HL-60/S4 (cell line): ENCODE measurements around the gene COPS7B.

Source experiments
- in situ Hi-C: fragments of 300-500 bp; cut with MboI; formaldehyde crosslinking; loops from 2 replicates; pipeline ENCODE4 v1.14.3; 2022; ENCODE audit warnings: low sequenced_read_pairs

The COPS7B gene

DNA sequence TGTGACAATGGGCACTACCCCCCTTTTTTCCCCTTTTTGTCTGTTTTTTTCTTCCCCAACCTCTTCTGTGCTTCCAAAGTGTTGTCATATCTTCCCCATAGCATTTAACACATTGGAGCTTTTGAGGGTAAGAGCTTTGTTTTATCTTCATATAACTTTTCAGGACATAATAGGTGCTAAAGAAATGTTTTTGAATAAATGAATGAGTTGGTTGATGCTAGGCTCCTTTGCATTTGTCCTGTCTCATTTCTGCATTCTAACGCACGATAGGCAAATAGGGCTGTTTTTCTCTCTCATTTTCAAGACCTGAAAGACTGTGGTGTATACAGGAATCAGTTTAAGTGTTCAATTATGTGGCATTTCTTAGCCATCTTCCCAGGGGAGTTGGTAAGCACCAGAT lies 832 bp upstream of the COPS7B start:
- in situ Hi-C loops = loop anchor here (10.0 kb wide), 1 partner anchor 171 kb away; no protein-coding TSS in a partner anchor

DNA sequence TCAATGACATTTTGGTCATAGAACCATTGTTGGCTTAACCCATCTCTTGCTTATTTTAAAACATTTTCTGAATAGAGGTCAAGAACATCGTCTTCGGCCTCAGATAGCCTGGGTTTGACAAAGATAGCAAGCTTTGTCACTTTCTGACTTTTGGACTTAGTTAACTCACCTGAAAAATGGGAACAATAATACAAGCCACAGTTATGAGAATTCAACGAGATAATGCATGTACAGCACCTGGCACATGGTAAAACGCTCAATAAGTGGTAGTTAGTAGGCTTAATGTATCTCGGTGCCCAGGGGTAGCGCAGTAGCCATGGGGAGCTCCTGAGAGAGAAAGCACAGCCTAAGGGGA lies 446 bp upstream of the COPS7B start:
- in situ Hi-C loops = loop anchor here (10.0 kb wide), 1 partner anchor 171 kb away; no protein-coding TSS in a partner anchor

DNA sequence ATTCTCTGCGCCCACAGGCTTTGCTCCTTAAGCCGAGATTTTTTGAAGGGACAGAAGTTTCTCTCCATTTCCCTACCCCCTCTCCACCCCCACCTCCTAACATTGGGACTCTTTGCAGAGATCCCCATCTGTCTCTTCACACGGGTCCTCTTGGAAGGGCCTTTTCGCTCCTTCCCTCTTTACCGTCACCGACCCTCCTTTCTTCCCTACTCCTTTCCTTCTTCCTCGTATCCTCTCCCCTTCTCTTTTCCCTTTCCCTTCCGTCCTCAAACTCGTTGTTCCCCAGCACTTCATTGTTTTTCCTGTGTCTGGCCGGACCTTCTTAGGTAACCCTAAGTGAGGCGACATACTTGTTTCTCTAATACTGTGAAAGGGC lies 660 bp downstream of the COPS7B start:
- in situ Hi-C loops = loop anchor here (10.0 kb wide), 1 partner anchor 172 kb away; no protein-coding TSS in a partner anchor

DNA sequence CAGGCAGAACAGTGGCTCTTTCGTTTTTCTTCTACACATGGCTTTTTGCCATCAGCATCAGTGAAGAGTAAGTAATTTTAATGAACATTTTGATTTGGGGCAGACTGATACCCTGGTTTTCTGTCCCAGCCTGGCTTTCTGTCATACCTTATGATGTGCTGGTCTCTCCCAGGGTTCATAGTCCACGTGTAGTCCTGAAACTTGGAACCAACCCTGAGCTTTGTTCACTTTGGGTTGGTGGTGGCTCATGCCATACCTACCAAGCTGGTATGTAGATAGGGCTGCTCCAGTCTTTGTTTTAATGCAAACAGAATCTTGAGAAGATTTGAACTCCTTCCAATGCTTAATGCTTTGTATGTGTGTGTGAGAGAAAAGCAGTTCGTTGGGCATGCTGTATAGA lies 4.9 kb downstream of the COPS7B start:
- in situ Hi-C loops = no loop called here

DNA sequence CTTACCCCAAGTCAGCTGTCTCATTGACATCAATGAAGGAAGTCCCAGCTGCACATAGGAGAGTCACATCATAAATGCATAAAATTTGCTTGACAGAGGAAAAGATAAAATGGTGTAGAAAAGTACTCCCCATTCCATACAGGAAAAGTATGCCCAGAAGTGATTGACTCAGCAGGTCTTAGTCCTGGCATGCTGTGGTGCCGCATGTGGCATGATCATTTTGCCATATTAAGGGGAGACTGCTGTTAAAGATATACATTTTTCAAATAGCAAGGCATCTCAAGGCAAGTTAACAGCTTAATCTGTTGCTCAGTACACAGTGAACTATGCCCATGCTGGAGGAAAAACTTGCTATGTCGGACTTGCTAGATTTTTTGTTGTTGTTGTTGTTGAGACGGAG lies 8.1 kb downstream of the COPS7B start:
- in situ Hi-C loops = no loop called here

DNA sequence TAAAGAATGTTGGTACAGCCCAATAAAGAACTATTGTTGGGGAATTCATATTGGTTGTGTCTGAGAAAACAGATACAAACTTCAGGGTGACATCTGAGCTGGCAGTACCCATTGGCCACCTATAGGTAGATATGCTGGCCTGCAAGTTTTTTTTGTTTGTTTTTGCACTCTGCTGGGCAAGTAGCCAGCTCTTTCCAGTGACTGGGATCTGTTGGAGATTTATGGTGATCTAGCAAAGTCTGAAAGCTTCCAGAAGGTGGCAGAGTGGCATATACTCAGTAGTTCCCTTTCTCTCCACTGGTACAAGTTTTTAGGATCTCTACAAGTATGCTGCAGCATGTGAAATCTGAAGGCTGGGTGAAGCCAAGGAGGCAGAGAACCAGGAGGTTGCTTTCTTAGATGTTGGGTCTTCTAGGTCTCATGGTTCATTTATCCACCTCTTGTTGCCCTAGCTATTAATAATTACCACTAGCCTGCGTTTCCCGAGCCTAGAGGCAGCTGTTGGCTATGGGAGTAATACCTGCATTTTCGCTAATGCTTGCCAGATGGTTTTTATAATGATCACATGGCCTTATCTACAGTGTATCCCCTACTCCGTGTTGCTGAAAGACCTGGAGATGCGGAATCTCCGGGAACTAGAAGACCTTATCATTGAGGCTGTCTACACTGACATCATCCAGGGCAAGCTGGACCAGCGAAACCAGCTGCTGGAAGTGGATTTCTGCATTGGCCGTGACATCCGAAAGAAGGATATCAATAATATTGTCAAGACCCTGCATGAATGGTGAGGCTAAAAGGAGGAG lies 9.5 kb downstream of the COPS7B start:
- in situ Hi-C loops = no loop called here

DNA sequence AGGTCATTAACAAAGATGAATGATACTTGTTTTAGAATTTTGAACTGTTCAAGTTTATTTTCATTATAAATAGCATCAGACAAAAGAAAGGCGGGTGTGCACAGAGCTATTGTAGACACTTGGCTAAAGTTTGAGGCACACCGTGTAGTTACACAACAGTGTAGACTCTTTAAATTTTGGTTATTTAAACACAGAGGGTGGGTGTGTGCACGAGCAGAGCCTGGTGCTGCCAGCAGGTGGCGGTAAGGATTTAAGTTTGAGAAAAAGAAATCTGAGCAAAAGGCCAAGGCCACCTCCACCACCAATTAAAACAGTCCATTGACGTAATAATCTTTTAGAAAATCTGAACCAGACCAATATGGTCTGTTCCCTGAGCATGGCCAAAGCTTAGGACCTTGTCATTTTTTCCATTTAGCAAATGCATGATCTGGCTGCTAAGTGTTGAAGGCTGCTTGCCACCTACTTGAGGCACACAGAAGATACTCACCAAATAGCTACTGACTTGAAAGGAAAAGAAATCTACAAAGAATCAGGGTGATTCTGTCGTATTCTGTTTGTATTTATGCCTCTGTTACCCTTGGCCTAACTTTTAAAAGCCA lies 14.3 kb downstream of the COPS7B start:
- in situ Hi-C loops = no loop called here

DNA sequence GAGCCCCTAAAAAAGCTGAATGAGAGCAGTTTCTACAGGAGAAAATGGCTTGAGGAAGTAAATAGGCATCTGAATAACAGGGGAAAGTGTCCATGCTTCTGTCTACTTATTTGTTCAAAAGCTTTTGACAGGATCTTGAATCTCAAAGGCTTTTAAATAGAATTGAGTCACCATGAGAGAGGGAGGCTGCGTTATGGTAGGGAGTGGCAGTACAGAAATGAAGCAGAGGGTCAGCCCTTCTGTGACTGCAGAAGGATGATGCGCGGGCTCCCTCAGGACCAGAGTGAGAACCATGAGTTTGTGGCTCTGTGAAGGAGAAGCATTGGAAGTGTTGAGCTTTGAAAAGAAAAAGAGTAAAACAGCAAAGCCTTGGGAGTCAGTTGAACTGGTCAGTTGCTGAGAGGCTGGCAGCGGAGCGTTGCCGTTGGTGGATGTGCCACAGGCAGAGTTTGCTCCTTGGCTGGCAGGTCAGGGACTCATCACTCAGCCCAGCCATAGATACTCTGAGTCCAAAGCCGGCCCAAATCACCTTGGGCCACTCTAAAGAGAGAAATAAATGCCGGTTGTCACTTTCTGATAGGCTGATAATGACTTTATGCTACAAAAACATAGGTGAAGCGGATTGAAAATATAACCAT lies 17.4 kb downstream of the COPS7B start:
- in situ Hi-C loops = no loop called here

DNA sequence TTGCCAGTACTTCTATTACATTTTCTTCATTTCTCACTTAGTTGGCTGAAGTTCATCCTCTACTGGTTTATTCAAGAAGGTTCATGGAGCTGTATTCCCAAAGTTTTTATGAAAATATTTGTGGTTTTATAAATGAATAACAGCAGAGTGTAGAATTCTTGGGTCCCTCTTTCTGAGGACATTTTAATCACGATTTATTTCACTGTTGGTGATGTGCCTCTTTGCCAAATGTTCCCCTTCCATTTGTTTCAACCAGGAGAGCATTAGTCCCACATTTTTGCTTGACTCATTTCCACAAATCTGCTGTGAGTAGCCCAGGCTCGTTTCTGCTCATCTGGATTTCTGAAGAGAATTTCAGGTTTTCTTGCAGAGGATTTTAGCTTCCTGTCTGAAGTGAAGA lies 20.8 kb downstream of the COPS7B start:
- in situ Hi-C loops = no loop called here

DNA sequence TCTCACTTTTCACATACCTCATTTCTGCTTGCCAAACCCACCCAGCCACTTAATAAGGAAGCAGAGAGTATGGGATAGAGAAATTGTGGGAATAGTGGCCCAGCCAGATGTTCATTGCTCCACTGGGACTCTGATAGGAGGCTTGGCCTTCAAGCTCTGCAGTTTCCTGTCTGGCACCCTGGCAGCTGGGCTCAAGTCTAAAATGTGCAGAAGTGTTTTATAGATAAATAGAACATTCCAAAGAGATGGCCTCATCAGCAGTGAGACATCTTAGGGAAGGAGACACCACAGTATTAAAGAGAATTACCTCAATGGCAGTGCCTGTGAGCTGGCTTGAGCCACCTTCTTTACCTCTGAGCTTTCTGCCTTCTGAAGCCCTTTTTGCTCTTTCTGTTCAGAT lies 24.7 kb downstream of the COPS7B start:
- in situ Hi-C loops = no loop called here

DNA sequence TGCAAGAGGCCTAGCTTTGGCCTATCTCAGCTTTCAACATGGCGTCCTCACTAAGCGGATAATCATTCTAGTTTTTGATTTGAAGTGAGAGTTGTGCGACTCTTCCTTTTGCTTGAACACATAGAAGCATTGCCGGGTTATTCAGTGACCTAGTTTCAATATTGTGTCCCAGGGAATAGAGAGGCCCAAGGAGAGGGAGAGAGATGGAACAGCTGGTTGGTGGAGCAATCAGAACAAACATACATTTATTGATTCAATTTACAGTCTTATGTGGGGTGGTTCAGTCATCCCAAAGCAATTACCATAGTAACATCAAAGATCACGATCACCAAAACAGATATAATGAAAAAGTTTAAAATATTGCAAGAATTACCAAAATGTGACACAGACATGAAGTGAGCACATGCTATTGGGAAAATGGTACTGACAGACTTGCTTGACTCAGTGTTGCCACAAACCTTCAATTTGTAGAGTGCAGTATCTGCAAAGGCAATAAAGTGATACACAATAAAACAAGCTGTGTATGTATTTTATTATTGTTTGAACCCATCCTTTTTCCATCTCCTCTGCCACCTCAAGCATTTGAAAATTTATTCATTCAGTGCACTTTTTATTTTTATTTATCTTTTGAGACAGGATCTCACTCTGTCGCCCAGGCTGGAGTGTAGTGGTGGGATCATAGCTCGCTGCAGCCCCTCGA lies 30.2 kb downstream of the COPS7B start:
- in situ Hi-C loops = no loop called here

DNA sequence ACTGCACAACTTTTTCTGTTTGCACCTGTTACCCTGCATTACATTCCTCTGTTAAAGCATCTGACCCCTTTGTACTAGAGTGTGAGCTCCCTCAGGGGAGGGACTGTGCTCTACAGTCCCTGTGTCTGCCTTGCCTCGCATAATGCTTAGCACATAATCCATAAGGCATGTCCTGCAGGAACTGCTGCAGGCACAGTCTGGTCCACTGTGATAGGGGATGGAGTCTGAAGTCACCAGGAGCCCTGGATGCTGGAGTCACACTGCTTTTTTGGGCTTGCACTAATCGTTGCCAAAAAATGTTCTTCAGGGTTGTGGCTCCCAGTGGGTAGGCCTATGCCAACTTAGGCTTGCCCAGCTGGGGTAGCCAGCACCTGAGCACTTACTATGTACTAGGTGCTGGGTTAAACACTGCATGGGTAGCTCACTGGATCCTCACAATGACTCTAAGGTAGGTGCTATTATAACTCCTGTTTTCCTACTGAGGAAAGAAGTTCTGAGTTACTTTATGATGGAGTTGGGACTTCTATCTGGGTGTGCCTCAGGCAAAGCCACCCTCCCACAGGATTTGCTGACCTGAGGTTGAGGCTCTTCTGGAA lies 33.3 kb downstream of the COPS7B start:
- in situ Hi-C loops = no loop called here

DNA sequence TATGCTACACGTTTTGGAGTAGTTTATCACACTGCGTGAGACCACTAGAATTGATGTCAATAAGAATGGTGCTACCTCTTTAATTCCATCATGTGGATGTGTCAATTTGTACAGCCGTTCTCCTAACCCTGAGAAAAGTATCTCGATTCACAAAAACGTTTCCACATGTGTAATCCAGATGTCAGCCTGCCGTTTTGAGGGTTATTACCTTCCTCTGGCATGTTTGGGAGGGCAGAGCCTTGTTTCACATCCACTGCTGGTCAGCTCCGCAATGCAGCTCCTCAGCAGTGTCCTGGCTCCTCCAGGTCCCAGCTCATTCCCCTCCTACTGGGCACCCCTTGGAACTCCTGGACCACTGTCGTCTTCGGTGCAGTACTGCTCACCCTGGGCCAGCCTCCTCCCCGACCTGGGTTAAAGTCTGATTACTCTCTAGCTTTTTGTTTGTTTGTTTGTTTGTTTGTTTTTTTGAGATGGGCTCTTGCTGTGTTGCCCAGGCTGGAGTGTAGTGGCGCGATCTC lies 34.6 kb downstream of the COPS7B start:
- in situ Hi-C loops = no loop called here

DNA sequence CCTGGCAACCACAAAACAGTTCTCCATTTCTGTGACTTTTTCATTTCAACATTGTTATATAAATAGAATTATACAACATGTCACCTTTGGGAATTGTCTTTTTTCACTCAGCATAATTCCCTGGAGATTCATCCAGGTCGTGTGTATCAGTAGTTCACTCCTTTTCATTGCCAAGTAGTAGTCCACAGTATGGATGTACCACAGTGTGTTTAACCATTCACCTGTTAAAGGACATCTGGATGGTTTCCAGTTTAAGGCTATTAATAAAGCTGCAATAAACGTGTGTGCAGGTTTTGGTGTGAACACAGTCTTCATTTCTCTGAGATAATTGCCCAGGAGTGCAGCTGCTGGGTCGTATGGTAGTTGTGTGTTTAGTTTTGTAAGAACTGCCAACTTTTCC lies 35.7 kb downstream of the COPS7B start:
- in situ Hi-C loops = no loop called here

DNA sequence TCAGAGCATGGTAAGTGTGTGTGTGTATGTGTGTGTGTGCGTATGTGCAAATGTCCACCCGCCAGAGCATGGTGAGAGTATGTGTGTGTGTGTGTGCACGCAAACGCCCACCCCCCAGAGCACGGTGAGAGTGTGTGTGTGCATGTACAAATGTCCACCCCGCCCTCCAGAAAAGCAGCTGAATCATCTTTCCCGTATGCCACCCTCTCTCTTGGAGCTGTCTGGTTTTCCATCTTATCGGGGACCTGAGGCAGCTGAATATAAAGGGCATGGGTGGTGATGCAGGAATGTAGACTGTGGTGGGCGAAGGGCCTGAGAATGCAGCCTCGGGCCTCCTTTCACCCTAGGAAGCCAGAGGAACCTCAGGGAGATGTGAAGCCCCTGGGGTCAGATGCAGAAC lies 66.9 kb downstream of the COPS7B start:
- in situ Hi-C loops = no loop called here

DNA sequence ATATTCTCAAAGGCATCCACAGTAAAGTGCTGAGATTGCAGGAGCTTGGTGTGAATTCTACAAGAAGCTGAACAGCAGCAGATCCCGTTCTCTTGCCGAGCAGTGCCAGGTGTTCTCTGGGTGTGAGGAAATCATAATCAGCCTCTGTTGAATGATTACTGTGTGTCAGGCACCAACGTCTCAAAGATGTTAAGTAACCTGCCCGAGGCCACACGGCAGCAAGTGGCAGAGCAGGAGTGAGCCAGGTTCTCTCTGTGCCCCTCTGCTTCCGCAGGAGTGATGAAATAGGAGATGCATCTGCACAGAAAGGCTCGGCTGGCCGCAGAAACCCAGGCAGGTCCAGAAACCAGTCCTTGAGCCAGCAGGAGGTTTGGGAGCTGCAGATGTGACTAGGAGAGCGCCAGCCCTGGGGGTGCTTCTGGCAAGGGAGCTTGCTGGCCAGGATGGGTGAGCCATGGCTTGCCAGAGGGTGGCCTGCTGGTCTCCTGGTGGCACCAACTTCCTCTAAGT lies 68.4 kb downstream of the COPS7B start:
- in situ Hi-C loops = no loop called here

DNA sequence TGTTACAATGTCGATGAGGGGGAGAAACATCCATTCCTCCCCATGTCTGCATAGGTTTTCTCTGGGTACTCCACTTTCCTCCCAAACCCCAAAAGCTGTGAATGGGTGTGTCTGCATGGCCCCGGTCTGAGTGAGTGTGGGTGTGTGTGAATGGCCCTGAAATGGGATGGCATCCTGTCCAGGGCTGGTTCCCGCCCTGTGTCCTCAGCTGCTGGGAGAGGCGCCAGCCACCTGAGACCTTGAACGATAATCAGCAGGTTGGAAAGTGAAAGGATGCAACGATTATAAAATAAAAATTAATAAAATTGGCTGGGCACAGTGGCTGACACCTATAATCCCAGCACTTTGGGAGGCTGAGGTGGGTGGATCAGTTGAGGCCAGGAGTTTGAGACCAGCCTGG lies 70.7 kb downstream of the COPS7B start:
- in situ Hi-C loops = no loop called here
